ENCODE data around the gene EMILIN1.
"Not testable (repeated sequence)": the region's sequence is repeated elsewhere in the genome, so short reads cannot be mapped to it uniquely, and the experiment has no call there.

The EMILIN1 gene

GRCh38 chr2:27095427-27095744 is 17.0 kb downstream of the EMILIN1 start:
- no peak for DNase-seq (ENCODE audit: low spot score)

- DNase-seq (ENCODE audit: low spot score): peak; percentile 56
Observed at GRCh38 chr2:27095745-27096651, 17.6 kb downstream of the EMILIN1 start.

- no peak for DNase-seq (ENCODE audit: low spot score)
Observed at GRCh38 chr2:27096748-27097297, 18.4 kb downstream of the EMILIN1 start.

- no peak for DNase-seq (ENCODE audit: low spot score)
Observed at GRCh38 chr2:27097341-27097740, 18.9 kb downstream of the EMILIN1 start.

GRCh38 chr2:27099334-27099955 is 21.0 kb downstream of the EMILIN1 start:
- no peak for DNase-seq (ENCODE audit: low spot score)

- DNase-seq (ENCODE audit: low spot score): no peak
Observed at GRCh38 chr2:27100036-27100435, 21.6 kb downstream of the EMILIN1 start.

- DNase-seq (ENCODE audit: low spot score): no peak
Observed at GRCh38 chr2:27102329-27102728, 23.9 kb downstream of the EMILIN1 start.

GRCh38 chr2:27105981-27106380 is 27.6 kb downstream of the EMILIN1 start:
- no peak for DNase-seq (ENCODE audit: low spot score)

GRCh38 chr2:27108221-27108620 is 29.8 kb downstream of the EMILIN1 start:
- DNase-seq (ENCODE audit: low spot score): no peak

GRCh38 chr2:27109083-27109482 is 30.7 kb downstream of the EMILIN1 start:
- DNase-seq (ENCODE audit: low spot score): no peak

GRCh38 chr2:27110603-27111352 is 32.4 kb downstream of the EMILIN1 start:
- DNase-seq (ENCODE audit: low spot score): not testable (repeated sequence)

GRCh38 chr2:27111392-27112078 is 33.1 kb downstream of the EMILIN1 start:
- not testable (repeated sequence) for DNase-seq (ENCODE audit: low spot score)

- no peak for DNase-seq (ENCODE audit: low spot score)
Observed at GRCh38 chr2:27115519-27115918, 37.1 kb downstream of the EMILIN1 start.

GRCh38 chr2:27117995-27118524 is 39.6 kb downstream of the EMILIN1 start:
- no peak for DNase-seq (ENCODE audit: low spot score)

GRCh38 chr2:27118525-27119329 is 40.3 kb downstream of the EMILIN1 start, which contains the start of gene CGREF1:
Gene CGREF1 (minus strand): TSS chr2:27119128. CDS start chr2:27104366, 14,762 bp downstream.
- DNase-seq (ENCODE audit: low spot score): no peak

- DNase-seq (ENCODE audit: low spot score): not testable (repeated sequence)
Observed at GRCh38 chr2:27119330-27119670, 40.9 kb downstream of the EMILIN1 start.

- no peak for DNase-seq (ENCODE audit: low spot score)
Observed at GRCh38 chr2:27121906-27122305, 43.5 kb downstream of the EMILIN1 start.

- DNase-seq (ENCODE audit: low spot score): no peak
Observed at GRCh38 chr2:27122791-27123190, 44.4 kb downstream of the EMILIN1 start.

GRCh38 chr2:27123302-27124150 is 45.1 kb downstream of the EMILIN1 start, which contains the start of gene ABHD1:
Gene ABHD1 (plus strand): TSS chr2:27123815. CDS start chr2:27123949, 134 bp downstream.
- peak; percentile 28 for DNase-seq (ENCODE audit: low spot score)

- no peak for DNase-seq (ENCODE audit: low spot score)
Observed at GRCh38 chr2:27125104-27125503, 46.7 kb downstream of the EMILIN1 start.

Measured in activated CD4-positive, alpha-beta T cell treated with anti-CD3 and anti-CD28 coated beads, Interleukin-2, Interleukin-4, amounts not matched to agents 100 ng/mL and 50 ng/mL, durations not matched to agents 16 hours and 8 hours (primary cell).